ENCODE measurements around the gene RPL7L1. TPM values are rescaled to one million over a fixed set of nuclear protein-coding genes. Genes with fewer than 3 reads are reported as not detected.

The RPL7L1 gene
- total RNA-seq, 1 experiment from 2014 or later = 147 TPM

DNA sequence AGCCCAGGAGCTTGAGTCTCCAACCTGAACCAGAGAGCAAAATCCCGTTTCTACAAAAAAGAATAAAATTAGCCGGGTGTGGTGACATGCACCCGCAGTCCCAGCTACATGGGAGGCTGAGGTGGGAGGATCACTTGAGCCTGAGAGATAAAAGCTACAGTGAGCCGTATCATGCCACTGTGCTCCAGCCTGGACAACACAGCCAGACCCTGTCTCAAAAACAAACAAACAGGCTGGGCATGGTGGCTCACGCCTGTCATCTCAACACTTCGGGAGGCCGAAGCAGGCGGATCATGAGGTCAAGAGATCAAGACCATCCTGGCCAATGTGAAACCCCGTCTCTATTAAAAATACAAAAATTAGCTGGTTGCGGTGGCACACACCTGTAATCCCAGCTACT, 25.1 kb downstream of the RPL7L1 start:
- no peak for DNase-seq

DNA sequence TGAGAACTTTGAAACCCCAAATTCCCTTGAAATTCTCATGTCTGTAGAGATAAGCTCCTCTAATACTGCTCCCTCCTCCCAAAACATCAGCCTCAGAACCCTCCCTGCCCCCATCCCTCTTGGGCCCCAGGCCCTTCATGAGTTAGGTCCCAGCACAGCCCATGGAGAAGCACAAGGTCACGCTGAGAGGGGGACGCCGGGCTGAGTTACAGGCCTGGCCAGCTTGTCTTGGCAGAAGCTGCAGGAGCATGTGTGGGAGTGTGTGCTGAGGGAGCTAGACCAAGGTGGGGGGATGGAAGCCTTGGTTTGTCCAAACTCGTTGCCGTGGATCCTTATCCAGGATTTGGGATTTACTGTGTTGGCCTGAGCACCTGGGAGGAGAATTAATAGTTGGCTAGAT, 27.9 kb downstream of the RPL7L1 start:
- H3K36me3 ChIP-seq = no peaks in the 10 kb centered on the region
- H3K9me3 ChIP-seq (replicated peaks) = no peaks in the 10 kb centered on the region
- H3K4me3 ChIP-seq = no peak overlapping the region
- no peak for DNase-seq
- no peak overlapping the region for H3K27ac ChIP-seq
- H3K4me1 ChIP-seq = no peaks in the 10 kb centered on the region
- H3K27me3 ChIP-seq = no peaks in the 10 kb centered on the region

More for the DNA sequence above, 25.1 kb downstream of the RPL7L1 start:
- Histone ChIP-seq H3K4me3 (no peak overlapping the region), H3K4me1 (peaks cover 7% of the 10 kb centered on the region; the same call in 1 of the 2 replicates), H3K9me3 (replicated peaks) (no peaks in the 10 kb centered on the region), H3K36me3 (no peaks in the 10 kb centered on the region), H3K27ac (no peak overlapping the region), H3K27me3 (no peaks in the 10 kb centered on the region)

DNA sequence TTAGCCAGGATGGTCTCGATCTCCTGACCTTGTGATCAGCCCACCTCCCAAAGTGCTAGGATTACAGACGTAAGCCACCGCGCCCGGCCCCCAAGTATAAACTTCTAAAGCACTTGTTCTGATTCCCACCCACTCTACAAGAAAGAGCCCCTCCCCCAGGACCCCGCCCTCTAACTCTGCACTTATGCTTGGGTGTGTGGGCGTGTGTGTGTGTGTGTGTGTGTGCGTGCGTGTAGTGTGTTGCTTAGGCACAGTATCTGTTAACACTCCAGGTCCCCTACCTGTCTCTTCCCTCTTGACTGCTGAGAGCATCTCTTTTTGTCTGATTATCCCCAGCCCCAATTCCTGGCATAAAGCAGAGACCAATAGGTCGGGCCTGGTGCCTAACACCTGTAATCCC, 30.4 kb downstream of the RPL7L1 start:
- Histone ChIP-seq H3K9me3 (replicated peaks) (no peaks in the 10 kb centered on the region), H3K36me3 (no peaks in the 10 kb centered on the region), H3K4me1 (no peaks in the 10 kb centered on the region), H3K27me3 (no peaks in the 10 kb centered on the region), H3K4me3 (no peak overlapping the region), H3K27ac (no peak overlapping the region)
- no peak for DNase-seq

DNA sequence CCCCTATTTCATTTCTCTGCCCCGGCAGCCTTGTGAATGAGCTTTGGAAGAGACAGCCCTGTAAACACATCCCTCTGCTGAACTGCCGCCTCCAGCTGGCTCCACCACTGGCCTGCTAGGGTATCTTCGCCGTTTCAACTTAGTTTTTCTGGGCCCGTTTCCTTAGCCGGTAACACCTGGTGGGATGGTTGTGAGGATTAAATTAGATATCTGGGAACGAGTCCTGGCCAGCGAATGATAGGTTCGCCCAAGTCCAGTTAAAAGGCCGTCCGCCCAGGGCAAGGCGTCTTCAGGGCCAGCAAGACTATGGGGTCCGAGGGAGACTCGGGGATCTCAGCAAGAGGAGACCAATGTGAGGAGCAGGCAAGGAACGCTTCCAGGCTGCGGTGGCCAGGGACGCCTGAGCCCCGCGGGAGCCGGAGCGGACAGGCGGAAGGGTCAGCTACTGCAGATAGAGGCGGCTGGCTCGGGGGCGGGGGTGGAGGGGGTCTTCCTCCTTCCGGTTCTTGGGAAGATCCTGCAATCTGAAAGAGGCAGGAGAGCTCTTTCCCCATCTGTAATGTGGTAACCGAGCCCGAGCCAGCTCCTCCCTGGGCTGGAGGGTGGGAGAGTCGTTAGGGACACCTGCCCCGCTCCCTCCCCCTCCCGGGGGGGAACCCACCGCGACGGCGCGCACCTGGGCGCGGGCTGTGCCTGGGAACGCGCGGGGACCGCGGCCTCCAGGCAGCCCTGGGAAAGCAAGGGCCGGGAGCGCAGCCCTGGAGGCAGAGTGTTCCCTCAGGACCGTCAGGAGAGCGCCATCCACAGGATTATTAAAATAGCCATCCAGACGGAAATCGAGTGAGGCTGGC, 32.0 kb downstream of the RPL7L1 start:
- no peaks in the 10 kb centered on the region for H3K36me3 ChIP-seq
- no peak overlapping the region for H3K4me3 ChIP-seq
- H3K27me3 ChIP-seq = no peaks in the 10 kb centered on the region
- no peaks in the 10 kb centered on the region for H3K4me1 ChIP-seq
- no peak overlapping the region for H3K27ac ChIP-seq
- no peaks in the 10 kb centered on the region for H3K9me3 ChIP-seq (replicated peaks)
- no peak for DNase-seq

DNA sequence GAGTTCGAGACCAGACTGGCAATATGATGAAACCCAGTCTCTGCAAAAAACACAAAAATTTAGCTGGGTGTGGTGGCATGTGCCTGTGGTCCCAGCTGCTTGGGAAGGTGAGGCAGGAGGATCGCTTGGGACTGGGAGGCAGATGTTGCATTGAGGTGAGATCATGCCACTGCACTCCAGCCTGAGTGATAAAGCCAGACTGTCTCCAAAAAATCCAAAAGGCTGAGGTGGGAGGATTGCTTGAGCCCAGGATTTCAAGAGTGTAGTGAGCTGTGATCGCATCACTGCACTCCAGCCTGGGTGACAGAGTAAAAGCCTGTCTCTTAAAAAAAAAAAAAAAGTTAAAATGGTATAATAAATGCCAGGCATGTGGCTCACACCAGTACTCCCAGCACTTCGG, 35.1 kb downstream of the RPL7L1 start:
- DNase-seq = no peak
- Histone ChIP-seq H3K4me3 (no peak overlapping the region), H3K9me3 (replicated peaks) (no peaks in the 10 kb centered on the region), H3K27me3 (no peaks in the 10 kb centered on the region), H3K36me3 (no peaks in the 10 kb centered on the region), H3K27ac (no peak overlapping the region), H3K4me1 (no peaks in the 10 kb centered on the region)

DNA sequence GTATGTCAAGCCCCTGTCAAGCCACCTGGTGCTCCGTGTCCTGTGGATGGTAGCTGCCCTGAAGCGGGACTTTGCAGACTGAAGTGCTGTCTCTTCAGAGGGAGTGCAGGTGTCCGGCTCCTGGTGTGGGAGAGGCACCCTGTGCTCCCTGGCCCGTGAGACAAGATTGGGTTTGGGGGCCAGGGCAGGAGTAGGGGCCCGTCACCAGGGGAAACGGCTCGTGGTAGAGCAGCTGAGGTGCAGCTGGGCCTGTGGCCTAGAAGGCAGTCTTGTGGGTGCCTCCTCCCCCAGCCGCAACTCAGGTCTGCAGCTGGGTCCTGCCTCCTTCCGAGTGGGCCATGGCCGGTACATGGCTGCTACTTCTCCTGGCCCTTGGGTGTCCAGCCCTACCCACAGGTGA, 36.3 kb downstream of the RPL7L1 start, which contains the start of gene PTCRA:
TSS of gene PTCRA (plus strand) at position 322 of the 400 bp plus-strand sequence. CDS start at position 339, 17 bp downstream.
- DNase-seq = no peak
- Histone ChIP-seq H3K4me3 (no peak within 1 kb of the TSS), H3K27me3 (no peaks in the 10 kb centered on the region), H3K27ac (no peak within 1 kb of the TSS), H3K4me1 (no peaks in the 10 kb centered on the region), H3K9me3 (replicated peaks) (no peaks in the 10 kb centered on the region), H3K36me3 (no peaks in the 10 kb centered on the region)

DNA sequence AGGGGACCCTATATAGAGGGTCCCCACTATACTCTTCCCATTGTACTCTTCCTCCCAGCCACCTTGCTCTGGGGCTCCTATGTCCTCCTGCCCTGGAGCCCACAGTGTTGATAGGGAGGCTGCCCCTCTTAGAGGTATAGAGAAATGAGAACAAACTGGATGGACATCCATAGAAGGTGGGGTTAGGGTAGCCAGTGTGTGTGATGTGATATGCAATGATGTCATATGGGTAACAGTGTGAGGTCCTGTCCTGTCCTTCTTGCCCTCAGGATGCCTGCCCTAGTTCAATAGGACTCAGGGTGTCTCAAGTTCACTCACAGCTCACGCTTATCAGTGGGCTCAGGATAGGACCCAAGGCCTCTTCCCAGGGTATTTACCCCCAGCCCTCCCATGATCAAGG, 36.9 kb downstream of the RPL7L1 start:
- no peak for DNase-seq
- Histone ChIP-seq H3K4me1 (no peaks in the 10 kb centered on the region), H3K27me3 (no peaks in the 10 kb centered on the region), H3K4me3 (no peak overlapping the region), H3K27ac (no peak overlapping the region), H3K36me3 (no peaks in the 10 kb centered on the region), H3K9me3 (replicated peaks) (no peaks in the 10 kb centered on the region)

DNA sequence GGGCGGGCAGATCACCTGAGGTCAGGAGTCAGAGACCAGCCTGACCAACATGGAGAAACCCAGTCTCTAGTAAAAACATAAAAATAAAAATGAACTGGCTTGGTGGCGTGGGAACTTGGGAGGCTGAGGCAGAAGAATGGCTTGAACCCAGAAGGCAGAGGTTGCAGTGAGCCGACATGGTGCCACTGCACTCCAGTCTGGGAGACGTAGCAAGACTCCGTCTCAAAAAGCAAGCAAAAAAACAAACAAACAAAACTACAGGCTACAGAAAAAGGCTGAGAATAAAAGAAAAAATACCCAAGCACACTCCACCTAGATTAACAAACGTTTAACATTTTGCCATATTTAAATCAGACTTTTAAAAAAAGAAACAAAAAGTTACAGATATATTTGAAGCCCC, 42.4 kb downstream of the RPL7L1 start:
- Histone ChIP-seq H3K27me3 (0 out of 2 replicates have a peak, but pooled peaks cover 3% of the 10 kb centered on the region), H3K4me3 (no peak overlapping the region), H3K36me3 (no peaks in the 10 kb centered on the region), H3K4me1 (no peaks in the 10 kb centered on the region), H3K9me3 (replicated peaks) (no peaks in the 10 kb centered on the region), H3K27ac (no peak overlapping the region)
- no peak for DNase-seq

DNA sequence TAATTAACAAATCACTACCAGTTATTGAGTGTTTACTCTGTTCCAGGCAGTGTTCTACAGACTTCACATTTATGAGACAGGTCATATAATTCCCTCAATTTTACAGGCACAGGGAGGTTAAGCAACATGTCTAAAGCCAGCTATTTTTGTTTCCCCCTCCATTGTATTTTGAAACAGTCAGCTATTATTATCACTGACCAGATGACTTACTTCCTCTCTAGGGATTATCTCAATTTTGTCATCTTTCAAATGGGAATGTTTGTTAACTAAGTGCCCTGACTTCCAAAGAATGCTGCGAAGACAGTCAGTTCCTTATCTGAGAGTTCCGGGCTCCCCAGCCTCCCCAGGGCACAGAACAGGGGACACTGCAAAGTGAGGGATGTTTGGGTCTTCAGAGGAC, 44.2 kb downstream of the RPL7L1 start:
- 0 out of 2 replicates have a peak, but pooled peaks cover 3% of the 10 kb centered on the region for H3K27me3 ChIP-seq
- no peak overlapping the region for H3K27ac ChIP-seq
- H3K4me1 ChIP-seq = no peaks in the 10 kb centered on the region
- no peaks in the 10 kb centered on the region for H3K36me3 ChIP-seq
- no peak overlapping the region for H3K4me3 ChIP-seq
- no peak for DNase-seq
- H3K9me3 ChIP-seq (replicated peaks) = no peaks in the 10 kb centered on the region

DNA sequence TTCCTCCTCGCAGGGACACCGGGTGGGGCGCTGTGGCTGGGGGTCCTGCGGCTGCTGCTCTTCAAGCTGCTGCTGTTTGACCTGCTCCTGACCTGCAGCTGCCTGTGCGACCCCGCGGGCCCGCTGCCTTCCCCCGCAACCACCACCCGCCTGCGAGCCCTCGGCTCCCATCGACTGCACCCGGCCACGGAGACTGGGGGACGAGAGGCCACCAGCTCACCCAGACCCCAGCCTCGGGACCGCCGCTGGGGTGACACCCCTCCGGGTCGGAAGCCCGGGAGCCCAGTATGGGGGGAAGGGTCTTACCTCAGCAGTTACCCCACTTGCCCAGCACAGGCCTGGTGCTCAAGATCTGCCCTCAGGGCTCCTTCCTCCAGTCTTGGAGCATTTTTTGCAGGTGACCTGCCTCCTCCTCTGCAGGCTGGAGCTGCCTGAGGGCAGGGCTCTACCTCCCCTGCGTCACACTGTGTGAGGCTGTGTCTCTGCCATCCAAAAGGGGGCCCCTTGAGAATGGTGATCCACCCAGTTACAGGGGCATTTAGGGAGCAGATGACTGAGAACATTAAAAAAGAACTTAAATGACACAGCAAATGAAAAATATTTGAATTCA, 45.9 kb downstream of the RPL7L1 start:
- Histone ChIP-seq H3K4me1 (no peaks in the 10 kb centered on the region), H3K27ac (no peak overlapping the region), H3K36me3 (no peaks in the 10 kb centered on the region), H3K4me3 (no peak overlapping the region), H3K27me3 (0 out of 2 replicates have a peak, but pooled peaks cover 3% of the 10 kb centered on the region), H3K9me3 (replicated peaks) (no peaks in the 10 kb centered on the region)
- no peak for DNase-seq

DNA sequence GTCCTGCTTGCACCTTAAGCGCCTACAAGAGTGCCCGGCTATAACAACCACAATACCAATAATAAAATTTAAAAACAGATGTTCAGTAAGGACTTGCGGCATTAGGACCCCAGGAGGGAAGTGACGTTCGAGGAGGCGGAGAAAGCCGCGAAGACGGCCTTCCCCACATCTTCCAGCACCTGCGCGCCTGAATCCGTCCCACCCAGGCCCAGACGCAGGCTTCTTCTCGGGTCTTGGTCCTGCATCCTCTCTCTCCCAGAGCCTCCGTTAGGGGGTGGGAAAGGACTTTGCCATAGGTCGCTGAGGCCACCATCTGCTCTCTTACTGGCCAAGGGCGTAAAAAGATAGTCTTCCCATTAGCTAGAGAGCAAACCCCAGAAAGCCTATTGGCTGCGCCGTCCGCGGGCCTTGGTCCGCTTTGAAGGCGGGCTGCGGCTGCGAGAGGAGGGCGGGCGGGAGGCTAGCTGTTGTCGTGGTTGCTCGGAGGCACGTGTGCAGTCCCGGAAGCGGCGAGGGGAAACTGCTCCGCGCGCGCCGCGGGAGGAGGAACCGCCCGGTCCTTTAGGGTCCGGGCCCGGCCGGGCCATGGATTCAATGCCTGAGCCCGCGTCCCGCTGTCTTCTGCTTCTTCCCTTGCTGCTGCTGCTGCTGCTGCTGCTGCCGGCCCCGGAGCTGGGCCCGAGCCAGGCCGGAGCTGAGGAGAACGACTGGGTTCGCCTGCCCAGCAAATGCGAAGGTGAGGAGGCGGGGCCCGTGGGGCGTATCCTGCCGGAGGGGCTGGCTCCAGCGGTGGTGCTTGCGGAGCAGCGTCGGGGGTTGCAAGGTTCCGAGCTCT, 49.8 kb downstream of the RPL7L1 start, which contains the start of gene CNPY3:
TSS of gene CNPY3 (plus strand) at position 495 of the 835 bp plus-strand sequence. CDS start at position 586, 91 bp downstream.
- DNase-seq = peak; percentile 96 to 98
- peak within 1 kb of the TSS; percentile 57 for H3K27ac ChIP-seq
- peaks cover 3% of the 10 kb centered on the region for H3K36me3 ChIP-seq
- H3K4me1 ChIP-seq = no peaks in the 10 kb centered on the region
- H3K9me3 ChIP-seq (replicated peaks) = no peaks in the 10 kb centered on the region
- peak within 1 kb of the TSS; percentile 66 for H3K4me3 ChIP-seq
- H3K27me3 ChIP-seq = no peaks in the 10 kb centered on the region

DNA sequence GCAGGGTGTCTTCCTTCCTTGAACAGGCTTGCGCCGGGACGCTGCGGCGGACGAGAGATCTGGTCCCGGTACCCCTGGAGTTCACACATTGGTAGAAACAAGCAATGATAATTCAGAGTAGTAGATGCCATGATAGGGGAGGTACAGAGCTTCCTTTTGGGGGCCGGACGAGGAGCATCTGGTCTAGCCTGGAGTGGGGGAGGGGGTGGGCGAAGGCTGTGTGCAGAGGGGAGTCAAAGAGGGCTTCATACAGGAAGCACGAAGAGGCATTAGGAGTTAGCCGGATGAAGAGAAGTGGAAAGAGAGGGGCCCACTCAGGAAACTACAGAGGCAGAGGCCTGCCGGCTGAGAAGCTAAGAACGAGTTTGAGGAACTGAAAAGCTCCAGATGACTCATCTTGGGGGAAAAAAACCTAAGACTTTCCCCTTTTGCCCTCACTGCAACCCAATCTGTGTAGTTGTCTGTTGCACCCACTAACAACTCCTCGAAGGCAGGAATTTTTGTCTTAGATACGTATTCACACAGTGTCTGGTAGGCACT, 50.5 kb downstream of the RPL7L1 start:
- Histone ChIP-seq H3K27me3 (no peaks in the 10 kb centered on the region), H3K9me3 (replicated peaks) (no peaks in the 10 kb centered on the region), H3K4me1 (no peaks in the 10 kb centered on the region), H3K4me3 (peak overlapping the region; percentile 66), H3K27ac (peak overlapping the region; percentile 57), H3K36me3 (peaks cover 10% of the 10 kb centered on the region)
- DNase-seq = peak; percentile 74 to 82

DNA sequence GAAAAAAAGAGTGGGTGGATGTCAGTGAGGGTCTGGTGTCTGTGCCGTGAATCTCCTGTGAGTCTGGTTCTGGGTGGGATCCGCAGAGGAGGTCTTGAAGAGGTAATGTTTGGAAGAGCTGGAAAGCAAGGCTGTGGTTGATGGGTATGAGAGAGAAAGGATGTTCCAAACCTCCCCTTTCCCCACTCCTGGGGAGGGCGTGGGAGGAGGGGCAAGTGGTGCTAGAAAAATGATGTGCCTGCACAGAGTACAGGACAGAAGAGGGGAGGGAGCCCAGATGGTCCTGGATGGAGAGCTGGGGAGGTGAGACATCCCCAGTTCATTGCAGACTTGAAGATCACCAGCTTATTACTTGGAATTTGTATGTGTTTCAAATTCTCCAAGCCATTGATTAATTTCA, 53.0 kb downstream of the RPL7L1 start:
- Histone ChIP-seq H3K4me3 (no peak overlapping the region), H3K9me3 (replicated peaks) (no peaks in the 10 kb centered on the region), H3K36me3 (peaks cover 30% of the 10 kb centered on the region), H3K4me1 (no peaks in the 10 kb centered on the region), H3K27me3 (no peaks in the 10 kb centered on the region), H3K27ac (no peak overlapping the region)
- no peak for DNase-seq

DNA sequence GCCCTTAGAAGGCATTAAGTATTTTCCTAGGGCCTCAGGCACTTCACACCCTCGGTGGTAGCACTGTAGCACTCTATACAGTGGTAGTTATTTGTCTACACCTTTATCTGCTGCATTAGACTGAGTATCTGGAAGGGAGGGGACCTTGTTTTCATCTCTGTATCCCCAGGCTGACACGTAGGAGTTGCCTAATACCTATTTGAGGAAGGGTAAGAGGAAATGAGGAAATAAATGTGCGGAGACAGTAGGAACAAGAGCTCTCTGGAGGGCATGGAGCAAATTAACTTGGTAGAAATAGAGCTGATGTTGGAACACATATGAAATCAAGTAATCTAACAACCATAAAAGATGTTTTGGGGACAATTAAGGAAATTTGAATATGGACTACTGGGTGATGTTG, 53.8 kb downstream of the RPL7L1 start:
- Histone ChIP-seq H3K9me3 (replicated peaks) (no peaks in the 10 kb centered on the region), H3K27ac (no peak overlapping the region), H3K36me3 (peaks cover 30% of the 10 kb centered on the region), H3K4me3 (no peak overlapping the region), H3K27me3 (no peaks in the 10 kb centered on the region), H3K4me1 (no peaks in the 10 kb centered on the region)
- no peak for DNase-seq
